ENCODE data around the gene FAM184A.

GRCh38 chr6:119035459-119035858 is 43.0 kb downstream of the FAM184A start:
- no peak for TF ChIP-seq CTCF (IDR thresholded peaks at IDR 0.05)
- TF ChIP-seq POLR2A (IDR thresholded peaks at IDR 0.05) = no peak

Data from esophagus squamous epithelium (tissue), 4 donors.